HepG2 (cell line): ENCODE data around the gene CDK6. TPM values are rescaled to one million over a fixed set of nuclear protein-coding genes. Genes with fewer than 3 reads are reported as not detected.

Experiments
- FOXJ3 ChIP-seq: sonication (generic); formaldehyde crosslinking; IDR thresholded peaks from 2 replicates; pipeline ENCODE4 v1.4.0; 2020; ENCODE audit warnings: missing genetic modification reagents, mild to moderate bottlenecking, borderline replicate concordance
- IRX3 ChIP-seq: sonication (generic); formaldehyde crosslinking; IDR thresholded peaks from 2 replicates; pipeline ENCODE4 v1.8.1; 2023; ENCODE audit warnings: mild to moderate bottlenecking, low read depth, missing genetic modification reagents, borderline replicate concordance
- ISL2 ChIP-seq: sonication (generic); formaldehyde crosslinking; IDR thresholded peaks from 2 replicates; pipeline ENCODE4 v1.5.0; 2020; ENCODE audit warnings: missing genetic modification reagents
- SALL2 ChIP-seq: sonication (generic); formaldehyde crosslinking; IDR thresholded peaks from 2 replicates; pipeline ENCODE4 v1.8.1; 2023; ENCODE audit warnings: mild to moderate bottlenecking, missing genetic modification reagents, inconsistent platforms
- XBP1 ChIP-seq: sonication (generic); formaldehyde crosslinking; IDR thresholded peaks from 2 replicates; pipeline ENCODE4 v1.5.0; 2020; ENCODE audit warnings: missing genetic modification reagents
- ZFAT ChIP-seq: sonication (generic); formaldehyde crosslinking; conservative IDR thresholded peaks from 2 replicates; pipeline ENCODE4 v1.8.1; 2023; ENCODE audit warnings: missing genetic modification reagents, inconsistent platforms
- ZNF672 ChIP-seq: sonication (generic); formaldehyde crosslinking; IDR thresholded peaks from 2 replicates; pipeline ENCODE4 v1.8.1; 2022; ENCODE audit warnings: missing genetic modification reagents
- ZNF720 ChIP-seq: sonication (generic); formaldehyde crosslinking; IDR thresholded peaks from 2 replicates; pipeline ENCODE4 v1.4.0; 2020; ENCODE audit warnings: missing genetic modification reagents
- polyA plus RNA-seq, 8 experiments: library from polyadenylated mRNA; depleted of rRNA in 3 of 8; stranded (reverse) in 7 of 8; unstranded in 1 of 8; fragments of >200 nt; fragmentation: Illumina TruSeq in 4 of 8; extraction: Trizol in 4 of 8; gene quantifications; 2 replicates each; pipeline versions ENCODE4 v1.2.1 to v1.2.3, GENCODE V29; 2011 to 2016; ENCODE audit warnings: low read depth in 4 of 8, missing spikeins in 1 of 8, mixed read lengths in 1 of 8; ENCODE audit not compliant: insufficient read depth in 1 of 8
- total RNA-seq, 5 experiments: library from RNA; depleted of rRNA; stranded (reverse); fragments of >200 nt; fragmentation: Illumina TruSeq; extraction: Trizol; gene quantifications; 2 replicates each; pipeline ENCODE4 v1.2.3, GENCODE V29; 2016; ENCODE audit warnings: low read depth in 1 of 5
- TF ChIP-seq, protein P1 (sequence below): sonication (generic); formaldehyde crosslinking; conservative IDR thresholded peaks from 2 replicates; pipeline ENCODE4 v1.8.0; 2022; ENCODE audit warnings: mild to moderate bottlenecking, moderate library complexity, missing genetic modification reagents
- TF ChIP-seq, protein P2 (sequence below): sonication (generic); formaldehyde crosslinking; IDR thresholded peaks from 2 replicates; pipeline ENCODE4 v1.9.0; 2022; ENCODE audit warnings: missing genetic modification reagents, mild to moderate bottlenecking, borderline replicate concordance
- TF ChIP-seq, protein P3 (sequence below): sonication (generic); formaldehyde crosslinking; IDR thresholded peaks from 2 replicates; pipeline ENCODE4 v1.4.0; 2020; ENCODE audit warnings: missing genetic modification reagents, borderline replicate concordance
- TF ChIP-seq, protein P4 (sequence below): sonication (generic); formaldehyde crosslinking; IDR thresholded peaks from 2 replicates; pipeline ENCODE4 v1.4.0; 2020; ENCODE audit warnings: mild to moderate bottlenecking, missing genetic modification reagents

Gene CDK6
- total and polyA plus RNA-seq, 2 of the 13 experiments (the other 11 are each of a cell fraction or from before 2014, with no cell fraction given) = 34.6 to 90.8 TPM

DNA sequence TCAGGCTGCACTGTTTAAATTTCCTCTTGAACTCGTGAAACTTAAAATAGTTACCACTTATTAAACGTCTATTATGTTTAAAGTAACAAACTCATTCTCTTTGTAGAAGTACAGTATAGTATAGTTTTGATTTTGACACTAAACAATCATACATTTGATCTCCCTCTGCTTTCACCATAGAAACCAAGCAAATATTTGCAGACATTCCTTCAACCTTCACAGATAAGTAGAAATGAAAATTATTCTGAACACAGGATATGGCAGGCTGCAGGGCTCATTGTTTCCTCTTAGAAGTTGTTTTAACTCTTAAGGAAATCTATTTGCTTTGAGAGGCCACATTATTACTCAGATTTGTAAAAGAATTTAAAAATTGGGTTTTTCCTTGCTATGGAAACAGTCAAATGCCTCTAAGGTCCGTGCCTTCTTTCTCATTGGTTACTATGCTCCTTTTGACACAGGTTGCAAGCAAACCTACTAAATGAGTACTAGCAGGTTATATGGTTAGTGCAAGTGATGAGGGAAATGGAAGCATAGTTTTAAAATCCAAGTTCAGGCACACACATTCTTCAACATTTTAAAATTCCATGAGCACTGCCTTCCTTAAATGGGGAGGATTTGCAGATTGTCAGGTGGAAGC is 153.4 kb downstream of the CDK6 start (continued):
- TF ChIP-seq, protein P1, sequence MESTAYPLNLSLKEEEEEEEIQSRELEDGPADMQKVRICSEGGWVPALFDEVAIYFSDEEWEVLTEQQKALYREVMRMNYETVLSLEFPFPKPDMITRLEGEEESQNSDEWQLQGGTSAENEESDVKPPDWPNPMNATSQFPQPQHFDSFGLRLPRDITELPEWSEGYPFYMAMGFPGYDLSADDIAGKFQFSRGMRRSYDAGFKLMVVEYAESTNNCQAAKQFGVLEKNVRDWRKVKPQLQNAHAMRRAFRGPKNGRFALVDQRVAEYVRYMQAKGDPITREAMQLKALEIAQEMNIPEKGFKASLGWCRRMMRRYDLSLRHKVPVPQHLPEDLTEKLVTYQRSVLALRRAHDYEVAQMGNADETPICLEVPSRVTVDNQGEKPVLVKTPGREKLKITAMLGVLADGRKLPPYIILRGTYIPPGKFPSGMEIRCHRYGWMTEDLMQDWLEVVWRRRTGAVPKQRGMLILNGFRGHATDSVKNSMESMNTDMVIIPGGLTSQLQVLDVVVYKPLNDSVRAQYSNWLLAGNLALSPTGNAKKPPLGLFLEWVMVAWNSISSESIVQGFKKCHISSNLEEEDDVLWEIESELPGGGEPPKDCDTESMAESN (CRISPR knock-in tag) = no peak
- TF ChIP-seq SALL2 (CRISPR knock-in tag) = no peak
- TF ChIP-seq ZNF720 (CRISPR knock-in tag) = no peak
- TF ChIP-seq FOXJ3 = peak; percentile 65; the same call in 1 of the 2 replicates
- TF ChIP-seq, protein P2, sequence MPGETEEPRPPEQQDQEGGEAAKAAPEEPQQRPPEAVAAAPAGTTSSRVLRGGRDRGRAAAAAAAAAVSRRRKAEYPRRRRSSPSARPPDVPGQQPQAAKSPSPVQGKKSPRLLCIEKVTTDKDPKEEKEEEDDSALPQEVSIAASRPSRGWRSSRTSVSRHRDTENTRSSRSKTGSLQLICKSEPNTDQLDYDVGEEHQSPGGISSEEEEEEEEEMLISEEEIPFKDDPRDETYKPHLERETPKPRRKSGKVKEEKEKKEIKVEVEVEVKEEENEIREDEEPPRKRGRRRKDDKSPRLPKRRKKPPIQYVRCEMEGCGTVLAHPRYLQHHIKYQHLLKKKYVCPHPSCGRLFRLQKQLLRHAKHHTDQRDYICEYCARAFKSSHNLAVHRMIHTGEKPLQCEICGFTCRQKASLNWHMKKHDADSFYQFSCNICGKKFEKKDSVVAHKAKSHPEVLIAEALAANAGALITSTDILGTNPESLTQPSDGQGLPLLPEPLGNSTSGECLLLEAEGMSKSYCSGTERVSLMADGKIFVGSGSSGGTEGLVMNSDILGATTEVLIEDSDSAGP (CRISPR knock-in tag) = no peak
- peak; percentile 93 for TF ChIP-seq ISL2 (CRISPR knock-in tag)
- no peak for TF ChIP-seq XBP1 (CRISPR knock-in tag)
- TF ChIP-seq, protein P3, sequence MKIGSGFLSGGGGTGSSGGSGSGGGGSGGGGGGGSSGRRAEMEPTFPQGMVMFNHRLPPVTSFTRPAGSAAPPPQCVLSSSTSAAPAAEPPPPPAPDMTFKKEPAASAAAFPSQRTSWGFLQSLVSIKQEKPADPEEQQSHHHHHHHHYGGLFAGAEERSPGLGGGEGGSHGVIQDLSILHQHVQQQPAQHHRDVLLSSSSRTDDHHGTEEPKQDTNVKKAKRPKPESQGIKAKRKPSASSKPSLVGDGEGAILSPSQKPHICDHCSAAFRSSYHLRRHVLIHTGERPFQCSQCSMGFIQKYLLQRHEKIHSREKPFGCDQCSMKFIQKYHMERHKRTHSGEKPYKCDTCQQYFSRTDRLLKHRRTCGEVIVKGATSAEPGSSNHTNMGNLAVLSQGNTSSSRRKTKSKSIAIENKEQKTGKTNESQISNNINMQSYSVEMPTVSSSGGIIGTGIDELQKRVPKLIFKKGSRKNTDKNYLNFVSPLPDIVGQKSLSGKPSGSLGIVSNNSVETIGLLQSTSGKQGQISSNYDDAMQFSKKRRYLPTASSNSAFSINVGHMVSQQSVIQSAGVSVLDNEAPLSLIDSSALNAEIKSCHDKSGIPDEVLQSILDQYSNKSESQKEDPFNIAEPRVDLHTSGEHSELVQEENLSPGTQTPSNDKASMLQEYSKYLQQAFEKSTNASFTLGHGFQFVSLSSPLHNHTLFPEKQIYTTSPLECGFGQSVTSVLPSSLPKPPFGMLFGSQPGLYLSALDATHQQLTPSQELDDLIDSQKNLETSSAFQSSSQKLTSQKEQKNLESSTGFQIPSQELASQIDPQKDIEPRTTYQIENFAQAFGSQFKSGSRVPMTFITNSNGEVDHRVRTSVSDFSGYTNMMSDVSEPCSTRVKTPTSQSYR (CRISPR knock-in tag) = no peak
- TF ChIP-seq IRX3 (CRISPR knock-in tag) = no peak
- TF ChIP-seq, protein P4, sequence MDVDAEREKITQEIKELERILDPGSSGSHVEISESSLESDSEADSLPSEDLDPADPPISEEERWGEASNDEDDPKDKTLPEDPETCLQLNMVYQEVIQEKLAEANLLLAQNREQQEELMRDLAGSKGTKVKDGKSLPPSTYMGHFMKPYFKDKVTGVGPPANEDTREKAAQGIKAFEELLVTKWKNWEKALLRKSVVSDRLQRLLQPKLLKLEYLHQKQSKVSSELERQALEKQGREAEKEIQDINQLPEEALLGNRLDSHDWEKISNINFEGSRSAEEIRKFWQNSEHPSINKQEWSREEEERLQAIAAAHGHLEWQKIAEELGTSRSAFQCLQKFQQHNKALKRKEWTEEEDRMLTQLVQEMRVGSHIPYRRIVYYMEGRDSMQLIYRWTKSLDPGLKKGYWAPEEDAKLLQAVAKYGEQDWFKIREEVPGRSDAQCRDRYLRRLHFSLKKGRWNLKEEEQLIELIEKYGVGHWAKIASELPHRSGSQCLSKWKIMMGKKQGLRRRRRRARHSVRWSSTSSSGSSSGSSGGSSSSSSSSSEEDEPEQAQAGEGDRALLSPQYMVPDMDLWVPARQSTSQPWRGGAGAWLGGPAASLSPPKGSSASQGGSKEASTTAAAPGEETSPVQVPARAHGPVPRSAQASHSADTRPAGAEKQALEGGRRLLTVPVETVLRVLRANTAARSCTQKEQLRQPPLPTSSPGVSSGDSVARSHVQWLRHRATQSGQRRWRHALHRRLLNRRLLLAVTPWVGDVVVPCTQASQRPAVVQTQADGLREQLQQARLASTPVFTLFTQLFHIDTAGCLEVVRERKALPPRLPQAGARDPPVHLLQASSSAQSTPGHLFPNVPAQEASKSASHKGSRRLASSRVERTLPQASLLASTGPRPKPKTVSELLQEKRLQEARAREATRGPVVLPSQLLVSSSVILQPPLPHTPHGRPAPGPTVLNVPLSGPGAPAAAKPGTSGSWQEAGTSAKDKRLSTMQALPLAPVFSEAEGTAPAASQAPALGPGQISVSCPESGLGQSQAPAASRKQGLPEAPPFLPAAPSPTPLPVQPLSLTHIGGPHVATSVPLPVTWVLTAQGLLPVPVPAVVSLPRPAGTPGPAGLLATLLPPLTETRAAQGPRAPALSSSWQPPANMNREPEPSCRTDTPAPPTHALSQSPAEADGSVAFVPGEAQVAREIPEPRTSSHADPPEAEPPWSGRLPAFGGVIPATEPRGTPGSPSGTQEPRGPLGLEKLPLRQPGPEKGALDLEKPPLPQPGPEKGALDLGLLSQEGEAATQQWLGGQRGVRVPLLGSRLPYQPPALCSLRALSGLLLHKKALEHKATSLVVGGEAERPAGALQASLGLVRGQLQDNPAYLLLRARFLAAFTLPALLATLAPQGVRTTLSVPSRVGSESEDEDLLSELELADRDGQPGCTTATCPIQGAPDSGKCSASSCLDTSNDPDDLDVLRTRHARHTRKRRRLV (CRISPR knock-in tag) = no peak
- no peak for TF ChIP-seq ZNF672
- TF ChIP-seq ZFAT = no peak
